Measurements from ENCODE around the gene RPRD1B.

Gene RPRD1B

GRCh38 chr20:38040276-38040675 is 6.7 kb downstream of the RPRD1B start:
- no peak for DNase-seq

GRCh38 chr20:38043512-38044300 is 10.2 kb downstream of the RPRD1B start:
- DNase-seq, result no peak

- DNase-seq, result no peak
Observed at GRCh38 chr20:38044685-38045084, 11.1 kb downstream of the RPRD1B start.

- no peak for DNase-seq
Observed at GRCh38 chr20:38046572-38046971, 13.0 kb downstream of the RPRD1B start.

GRCh38 chr20:38049800-38050199 is 16.3 kb downstream of the RPRD1B start:
- no peak for DNase-seq

GRCh38 chr20:38050686-38051085 is 17.1 kb downstream of the RPRD1B start:
- no peak for DNase-seq

- no peak for DNase-seq
Observed at GRCh38 chr20:38052870-38053269, 19.3 kb downstream of the RPRD1B start.

GRCh38 chr20:38054647-38055046 is 21.1 kb downstream of the RPRD1B start:
- DNase-seq, result no peak

- no peak for DNase-seq
Observed at GRCh38 chr20:38055294-38055693, 21.7 kb downstream of the RPRD1B start.

GRCh38 chr20:38055848-38056247 is 22.3 kb downstream of the RPRD1B start:
- no peak for DNase-seq

GRCh38 chr20:38057351-38057972 is 23.9 kb downstream of the RPRD1B start:
- DNase-seq, result peak; percentile 78

- no peak for DNase-seq
Observed at GRCh38 chr20:38059832-38060231, 26.3 kb downstream of the RPRD1B start.

GRCh38 chr20:38060536-38060935 is 27.0 kb downstream of the RPRD1B start:
- DNase-seq, result no peak

GRCh38 chr20:38061109-38061508 is 27.6 kb downstream of the RPRD1B start:
- no peak for DNase-seq

GRCh38 chr20:38062890-38063289 is 29.3 kb downstream of the RPRD1B start:
- no peak for DNase-seq

GRCh38 chr20:38063911-38064530 is 30.5 kb downstream of the RPRD1B start:
- no peak for DNase-seq

GRCh38 chr20:38065764-38066375 is 32.3 kb downstream of the RPRD1B start:
- no peak for DNase-seq

GRCh38 chr20:38066969-38067716 is 33.6 kb downstream of the RPRD1B start:
- DNase-seq, result no peak

GRCh38 chr20:38067717-38068365 is 34.3 kb downstream of the RPRD1B start:
- no peak for DNase-seq

GRCh38 chr20:38072898-38073297 is 39.4 kb downstream of the RPRD1B start:
- no peak for DNase-seq

GRCh38 chr20:38073307-38074071 is 39.9 kb downstream of the RPRD1B start:
- peak; percentile 11 for DNase-seq
